ENCODE measurements around the gene SUGP1. TPM values are rescaled to one million over a fixed set of nuclear protein-coding genes. Genes with fewer than 3 reads are reported as not detected.
"Not testable (repeated sequence)": the region's sequence is repeated elsewhere in the genome, so short reads cannot be mapped to it uniquely, and the experiment has no call there.

SUGP1 gene
- polyA plus RNA-seq, 1 experiment = 25.2 TPM

DNA sequence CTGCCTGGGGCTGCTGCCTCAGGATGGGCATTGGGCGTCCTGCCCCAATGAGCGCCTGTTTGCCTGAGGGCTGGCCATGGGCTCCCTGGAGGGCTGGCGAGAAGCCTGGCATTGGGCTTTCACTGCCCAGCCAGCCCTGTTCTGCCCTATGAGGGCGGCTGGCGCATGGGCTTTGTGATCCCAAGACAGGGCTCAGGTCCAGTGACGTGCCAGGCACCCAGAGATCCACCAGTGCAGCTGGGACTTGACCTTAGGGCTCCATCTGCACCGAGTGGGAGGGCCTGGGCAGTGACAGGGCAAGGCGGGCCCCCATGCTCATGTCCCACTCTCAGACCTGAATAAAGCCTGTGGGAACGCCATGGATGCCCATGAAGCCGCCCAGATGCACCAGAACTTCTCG lies 34.6 kb upstream of the SUGP1 start:
- Histone ChIP-seq H3K4me3 (ENCODE audit: low read depth, low read length) (no peak overlapping the region), H3K9me3 (ENCODE audit: control insufficient read depth, insufficient read depth, low read length) (no peaks in the 10 kb centered on the region), H3K27ac (ENCODE audit: low read depth, low read length) (no peak overlapping the region), H3K27me3 (ENCODE audit: control insufficient read depth, insufficient read depth, low read length) (no peaks in the 10 kb centered on the region)
- ChIA-PET CTCF (no interaction called here), POLR2A (no interaction called here)
- DNase-seq (ENCODE audit: low read depth, low spot score) = no peak
- no peak for TF ChIP-seq CTCF (IDR thresholded peaks at IDR 0.05; ENCODE audit: low read depth, low read length)

- CTCF ChIA-PET = no interaction called here
- H3K27ac ChIP-seq (ENCODE audit: low read depth, low read length) = no peak overlapping the region
- TF ChIP-seq CTCF (IDR thresholded peaks at IDR 0.05; ENCODE audit: low read depth, low read length) = no peak
- no peaks in the 10 kb centered on the region for H3K27me3 ChIP-seq (ENCODE audit: control insufficient read depth, insufficient read depth, low read length)
- POLR2A ChIA-PET = no interaction called here
- no peaks in the 10 kb centered on the region for H3K9me3 ChIP-seq (ENCODE audit: control insufficient read depth, insufficient read depth, low read length)
- no peak for DNase-seq (ENCODE audit: low read depth, low spot score)
- no peak overlapping the region for H3K4me3 ChIP-seq (ENCODE audit: low read depth, low read length)
These were observed 33.7 kb upstream of the SUGP1 start for GRCh38 chr19:19354007-19354406.

DNA sequence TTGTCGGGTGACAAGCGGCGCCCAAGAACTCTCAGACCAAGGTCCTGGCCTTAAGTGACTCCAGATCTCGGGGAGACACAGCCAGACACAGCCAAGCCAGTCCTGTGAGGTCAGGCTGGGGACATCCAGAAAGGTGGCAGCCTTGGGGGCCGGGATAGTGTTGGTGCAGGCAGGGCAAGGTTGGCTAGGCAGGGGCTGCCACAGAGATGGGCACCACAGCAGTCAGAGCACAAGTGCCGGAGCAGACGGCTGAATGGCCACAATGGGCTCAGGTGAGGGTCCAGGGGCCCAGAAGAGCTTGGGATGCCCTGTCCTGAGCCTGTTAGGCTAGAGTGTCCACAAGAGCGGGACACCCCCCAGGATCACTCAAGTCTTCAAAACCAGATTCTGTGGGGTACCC lies 32.5 kb upstream of the SUGP1 start:
- Histone ChIP-seq H3K27me3 (ENCODE audit: control insufficient read depth, insufficient read depth, low read length) (no peaks in the 10 kb centered on the region), H3K4me3 (ENCODE audit: low read depth, low read length) (no peak overlapping the region), H3K27ac (ENCODE audit: low read depth, low read length) (no peak overlapping the region), H3K9me3 (ENCODE audit: control insufficient read depth, insufficient read depth, low read length) (no peaks in the 10 kb centered on the region)
- CTCF ChIA-PET = interaction anchor here (3.9 kb wide), 1 partner anchor 11 kb away, joined by 25 read pairs; no protein-coding TSS in a partner anchor
- no peak for TF ChIP-seq CTCF (IDR thresholded peaks at IDR 0.05; ENCODE audit: low read depth, low read length)
- POLR2A ChIA-PET = no interaction called here
- DNase-seq (ENCODE audit: low read depth, low spot score) = no peak

DNA sequence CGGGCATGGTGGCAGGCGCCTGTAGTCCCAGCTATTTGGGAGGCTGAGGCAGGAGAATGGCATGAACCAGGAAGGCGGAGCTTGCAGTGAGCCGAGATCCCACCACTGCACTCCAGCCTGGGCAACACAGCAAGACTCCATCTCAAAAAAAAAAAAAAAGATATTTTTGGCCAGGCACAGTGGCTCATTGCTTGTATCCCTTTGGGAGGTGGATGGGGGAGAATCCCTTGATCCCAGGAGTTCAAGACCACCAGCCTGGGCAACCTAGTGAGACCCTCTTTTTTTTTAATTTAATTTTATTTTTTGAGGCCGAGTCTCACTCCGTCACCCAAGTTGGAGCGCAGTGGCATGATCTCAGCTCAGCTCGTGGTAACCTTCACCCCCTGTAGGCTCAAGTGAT lies 30.4 kb upstream of the SUGP1 start:
- CTCF ChIA-PET = interaction anchor here (3.9 kb wide), 1 partner anchor 9 kb away, joined by 25 read pairs; no protein-coding TSS in a partner anchor
- H3K9me3 ChIP-seq (ENCODE audit: control insufficient read depth, insufficient read depth, low read length); H3K4me3 ChIP-seq (ENCODE audit: low read depth, low read length); H3K27ac ChIP-seq (ENCODE audit: low read depth, low read length); DNase-seq (ENCODE audit: low read depth, low spot score); H3K27me3 ChIP-seq (ENCODE audit: control insufficient read depth, insufficient read depth, low read length): not testable (repeated sequence)
- POLR2A ChIA-PET = interaction anchor here (0.7 kb wide), 1 partner anchor 16 kb away, joined by 7 read pairs; no protein-coding TSS in a partner anchor

- Histone ChIP-seq H3K27me3 (ENCODE audit: control insufficient read depth, insufficient read depth, low read length) (no peaks in the 10 kb centered on the region), H3K27ac (ENCODE audit: low read depth, low read length) (no peak overlapping the region), H3K4me3 (ENCODE audit: low read depth, low read length) (no peak overlapping the region), H3K9me3 (ENCODE audit: control insufficient read depth, insufficient read depth, low read length) (no peaks in the 10 kb centered on the region)
- no peak for TF ChIP-seq CTCF (IDR thresholded peaks at IDR 0.05; ENCODE audit: low read depth, low read length)
- no peak for DNase-seq (ENCODE audit: low read depth, low spot score)
- CTCF ChIA-PET = no interaction called here
- POLR2A ChIA-PET = interaction anchor here (0.6 kb wide), 1 partner anchor 474 kb away, joined by 6 read pairs; no protein-coding TSS in a partner anchor
These were observed 29.1 kb upstream of the SUGP1 start for GRCh38 chr19:19349365-19349764.

GRCh38 chr19:19348266-19348665 lies 28.0 kb upstream of the SUGP1 start:
- DNase-seq (ENCODE audit: low read depth, low spot score) = no peak
- H3K9me3 ChIP-seq (ENCODE audit: control insufficient read depth, insufficient read depth, low read length) = no peaks in the 10 kb centered on the region
- POLR2A ChIA-PET = no interaction called here
- TF ChIP-seq CTCF (IDR thresholded peaks at IDR 0.05; ENCODE audit: low read depth, low read length) = no peak
- CTCF ChIA-PET = interaction anchor here (0.6 kb wide), 1 partner anchor 12 kb away, joined by 3 read pairs; no protein-coding TSS in a partner anchor
- no peak overlapping the region for H3K27ac ChIP-seq (ENCODE audit: low read depth, low read length)
- H3K4me3 ChIP-seq (ENCODE audit: low read depth, low read length) = no peak overlapping the region
- H3K27me3 ChIP-seq (ENCODE audit: control insufficient read depth, insufficient read depth, low read length) = no peaks in the 10 kb centered on the region

Measured in AG04450 (cell line).